ENCODE data around the gene NFRKB. TPM values are rescaled to one million over a fixed set of nuclear protein-coding genes. Genes with fewer than 3 reads are reported as not detected.

NFRKB gene
- total and polyA plus RNA-seq, 10 of the 15 experiments (the other 5 are each of a cell fraction or from before 2014, with no cell fraction given) = 3.7 to 21.7 (median 14.1) TPM

DNA sequence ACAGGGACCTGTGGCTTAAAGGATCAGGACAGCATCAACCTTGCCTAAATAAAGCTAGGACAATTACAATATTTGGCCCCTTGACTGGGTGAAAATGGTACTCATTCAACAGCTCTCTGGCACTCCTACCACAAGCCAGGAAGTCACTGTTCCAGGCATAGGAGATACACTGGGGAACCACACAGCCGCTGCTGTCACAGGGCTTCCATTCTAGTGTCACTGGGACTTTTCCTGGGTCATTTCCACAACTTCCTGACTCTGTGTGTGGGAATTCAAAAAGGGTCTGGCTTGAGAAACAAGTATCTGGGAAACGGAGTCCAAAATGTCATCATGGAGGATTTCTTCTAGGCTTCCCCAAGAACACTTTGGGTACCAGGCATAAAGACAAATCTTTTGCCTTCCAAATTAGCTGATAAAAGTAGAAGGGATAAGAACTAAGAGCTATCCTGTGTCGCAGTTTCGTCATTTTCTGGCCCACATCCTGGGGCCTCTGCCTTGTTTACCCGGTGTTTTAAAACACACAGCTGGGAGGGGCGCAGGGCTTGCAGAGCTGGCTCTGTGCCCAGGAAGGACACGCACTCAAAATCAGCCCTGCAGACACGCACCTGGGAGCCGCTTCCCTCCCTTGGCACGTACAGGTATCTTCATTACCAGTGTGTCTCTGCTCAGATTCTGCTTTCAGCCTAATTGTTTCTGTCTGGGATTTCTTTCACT, 41.7 kb downstream of the NFRKB start:
- Histone ChIP-seq H3K27me3 (replicated peaks in 1 of 2; ENCODE audit: control insufficient read depth in 2 of 2, insufficient read depth in 2 of 2, low read length in 1 of 2) (no peaks in the 10 kb centered on the region), H3K36me3 (ENCODE audit: control insufficient read depth in 2 of 2, insufficient read depth in 2 of 2, low read length in 1 of 2) (no peaks in the 10 kb centered on the region), H3K9ac (ENCODE audit: control insufficient read depth, insufficient read depth, low read length) (no peak overlapping the region), H2AFZ (ENCODE audit: control insufficient read depth, low read depth, low read length) (no peak overlapping the region), H4K20me1 (ENCODE audit: control insufficient read depth, insufficient read depth) (peaks cover 2% of the 10 kb centered on the region; the same call in 1 of the 2 replicates), H3K4me2 (ENCODE audit: control insufficient read depth, insufficient read depth) (no peak overlapping the region), H3K27ac (ENCODE audit: control insufficient read depth, insufficient read depth) (no peak overlapping the region), H3K9me3 (replicated peaks; ENCODE audit: control insufficient read depth, insufficient read depth, low read length) (no peaks in the 10 kb centered on the region), H3K4me1 (ENCODE audit: control insufficient read depth, insufficient read depth, low read length) (no peaks in the 10 kb centered on the region; the same call in 1 of the 2 replicates), H3K4me3 (no peak overlapping the region), H3K79me2 (ENCODE audit: control insufficient read depth, insufficient read depth, low read length) (no peaks in the 10 kb centered on the region)
- 53% methylated on average over 10 of the region's 10 CpGs for WGBS (ENCODE audit: insufficient coverage, insufficient replicate concordance, low lambda C conversion rate, missing lambda C conversion rate)
- DNase-seq (ENCODE audit: low read depth, low spot score) (no peak), ATAC-seq (no peak), FAIRE-seq (no peak)
- TF ChIP-seq ATF7 (IDR thresholded peaks at IDR 0.05; ENCODE audit: low read depth) (no peak), BCL3 (IDR thresholded peaks at IDR 0.05; ENCODE audit: borderline replicate concordance, insufficient read depth, low read depth, low read length, poor library complexity, severe bottlenecking) (no peak), GATAD2B (conservative IDR thresholded peaks at IDR 0.05; ENCODE audit: low read depth) (no peak), POU2F2 (IDR thresholded peaks at IDR 0.05; ENCODE audit: borderline replicate concordance, low read depth, low read length) (no peak), CREB1 (IDR thresholded peaks at IDR 0.05; ENCODE audit: low read depth) (no peak), TARDBP (IDR thresholded peaks at IDR 0.05; ENCODE audit: borderline replicate concordance) (no peak), NFXL1 (IDR thresholded peaks at IDR 0.05; ENCODE audit: borderline replicate concordance) (no peak), ZBTB40 (IDR thresholded peaks at IDR 0.05; ENCODE audit: borderline replicate concordance) (no peak)
- intact Hi-C loops (cut with micrococcal nuclease; ENCODE audit: unreplicated experiment) = no loop called here
- ChIA-PET POLR2A (no interaction called here), RAD21 (ENCODE audit: unreplicated experiment) (no interaction called here), SMC1A (ENCODE audit: uncharacterized antibody, unreplicated experiment) (no interaction called here), CTCF (no interaction called here)
- in situ Hi-C loops (cut with MboI) = no loop called here
- no TSS peak for BruUV-seq (replicated peaks)

Data from GM12878 (cell line).